Subcutaneous adipose tissue (tissue), 4 donors: ENCODE measurements around the gene CFAP54. TPM values are rescaled to one million over a fixed set of nuclear protein-coding genes. Genes with fewer than 3 reads are reported as not detected.

Source experiments
- CTCF ChIP-seq: fragments of 450-650 bp; IDR thresholded peaks from one replicate; pipeline ENCODE4 v1.5.1; 2016; ENCODE audit warnings: low read depth, mild to moderate bottlenecking, control low read depth, antibody characterized with exemption, moderate library complexity
- total RNA-seq, 4 donors: library from RNA; depleted of rRNA; stranded (reverse); fragments of >200 nt; gene quantifications; one replicate each; pipeline ENCODE4 v1.1.0, GENCODE V29; 2016

The CFAP54 gene
- total RNA-seq, 4 donors from 2014 or later, result 0.33 to 1.7 (median 0.89) TPM

DNA sequence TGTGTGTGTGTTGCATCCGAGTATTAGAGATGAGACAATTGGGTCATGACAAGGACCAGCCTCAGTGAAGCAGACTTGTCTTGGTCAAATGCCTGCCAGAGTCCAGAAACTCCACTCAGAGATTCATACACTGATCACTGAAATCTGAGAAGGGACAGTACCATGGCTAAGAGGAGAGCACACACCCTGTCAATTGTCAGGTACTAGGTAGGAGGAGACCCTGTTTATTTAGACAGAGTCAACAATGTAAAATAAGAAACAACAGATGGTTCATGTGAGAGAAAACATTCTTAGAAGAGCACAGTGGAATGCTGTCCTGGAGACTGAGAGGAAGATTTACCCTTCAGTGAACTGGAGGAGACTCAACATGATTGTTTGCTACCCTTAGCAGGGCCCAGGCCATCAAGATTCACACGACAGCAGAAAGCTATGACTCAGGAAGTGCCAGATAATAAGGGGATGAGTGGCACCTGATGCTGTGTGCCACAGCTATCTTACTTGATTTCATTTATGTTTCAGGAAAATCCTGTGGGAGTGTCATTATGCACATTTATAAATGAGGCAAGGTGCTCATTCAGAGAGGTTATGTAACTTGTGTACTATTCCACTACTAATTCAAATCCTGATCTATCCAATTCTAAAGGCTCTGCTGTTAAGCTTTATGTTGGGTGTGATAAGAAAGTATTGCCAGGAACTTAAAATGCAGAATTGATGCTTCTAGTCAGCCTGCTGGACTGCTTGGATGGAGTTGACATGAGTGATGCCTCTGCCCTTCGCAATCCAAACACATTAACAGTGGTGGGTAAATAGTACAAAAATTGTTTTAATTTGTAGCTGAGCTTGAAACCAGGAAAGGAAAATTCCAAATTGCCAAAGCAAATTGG, 281.1 kb downstream of the CFAP54 start:
- no peak for TF ChIP-seq CTCF

DNA sequence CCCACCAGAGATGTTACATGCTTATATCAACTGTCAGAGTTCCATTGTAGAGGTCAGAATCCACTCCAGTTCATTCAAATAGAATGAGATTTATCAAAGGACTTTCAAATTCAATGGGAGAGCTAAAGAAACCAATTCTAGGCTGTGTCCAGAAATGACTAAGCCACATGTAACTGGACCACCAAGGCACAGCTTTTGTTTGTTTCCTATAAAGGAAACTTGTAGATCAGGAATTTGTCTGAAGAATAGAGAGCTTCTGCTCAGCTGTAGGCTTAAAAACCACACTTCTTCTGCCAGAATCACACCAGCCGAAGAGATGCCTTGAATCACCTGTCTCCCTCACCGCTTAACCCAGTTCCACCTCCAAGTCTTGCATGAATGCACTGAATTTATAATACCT, 283.7 kb downstream of the CFAP54 start:
- no peak for TF ChIP-seq CTCF

- TF ChIP-seq CTCF, result no peak
Observed at GRCh38 chr12:96774496-96775256, 285.3 kb downstream of the CFAP54 start.

DNA sequence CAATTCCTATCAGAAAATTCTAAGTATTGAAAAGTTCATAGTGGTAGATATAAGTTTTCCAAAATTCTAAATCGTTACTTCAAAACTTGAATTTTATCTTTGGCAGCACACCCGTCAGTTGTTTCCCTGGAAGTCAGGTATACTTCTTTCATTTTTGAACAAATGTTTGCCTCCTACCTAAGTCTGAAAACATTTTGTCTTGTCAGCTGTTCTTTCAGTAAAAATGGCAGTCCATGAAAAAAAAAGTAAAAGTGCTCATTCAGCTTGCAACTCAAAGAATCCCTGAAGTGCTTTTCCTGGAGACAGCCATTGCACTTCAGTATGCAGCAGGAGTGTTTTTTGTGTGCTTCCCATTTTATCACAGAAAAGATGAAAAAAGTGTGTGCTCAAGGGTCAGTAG, 287.5 kb downstream of the CFAP54 start:
- TF ChIP-seq CTCF, result no peak

GRCh38 chr12:96780330-96780729, 291.0 kb downstream of the CFAP54 start:
- TF ChIP-seq CTCF, result no peak

DNA sequence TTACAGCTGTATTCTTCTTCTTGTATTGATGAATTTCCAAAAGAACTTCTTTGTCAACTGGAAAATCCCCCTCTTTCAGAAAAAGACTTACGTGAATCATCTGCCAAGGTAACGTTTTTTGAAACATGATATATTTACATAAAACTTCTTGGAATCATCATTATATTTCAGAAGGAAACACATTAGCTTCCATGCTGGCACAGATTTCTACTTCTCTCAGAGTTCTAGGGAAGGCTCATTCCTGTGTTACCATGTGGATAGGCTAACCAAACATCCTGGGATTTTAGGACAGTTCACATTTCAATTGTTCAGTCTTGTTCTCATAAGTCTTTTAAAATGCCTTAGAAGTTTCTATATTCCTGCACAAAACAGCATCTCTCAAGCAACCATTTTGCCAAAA, 297.4 kb downstream of the CFAP54 start:
- no peak for TF ChIP-seq CTCF

DNA sequence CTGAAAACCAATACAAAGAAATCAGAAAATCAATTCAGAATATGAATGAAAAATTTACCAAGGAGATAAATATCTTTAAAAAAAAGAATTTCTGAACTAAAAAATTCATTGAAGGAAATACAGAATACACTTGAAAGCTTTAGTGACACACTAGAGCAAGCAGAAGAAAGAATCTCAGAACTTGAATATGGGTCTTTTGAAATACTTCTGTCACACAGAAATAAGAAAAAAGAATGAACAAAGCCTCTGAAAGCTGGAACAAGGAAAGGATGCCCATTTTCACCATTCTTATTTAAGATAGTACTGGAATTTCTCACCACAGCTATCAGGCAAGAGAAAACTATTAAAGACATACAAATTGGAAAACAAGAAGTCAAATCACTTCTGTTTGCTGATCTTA, 314.6 kb downstream of the CFAP54 start:
- TF ChIP-seq CTCF, result no peak
